SK-N-SH (cell line): ENCODE data around the gene SLBP. TPM values are rescaled to one million over a fixed set of nuclear protein-coding genes. Genes with fewer than 3 reads are reported as not detected.
A peak's percentile ranks its signal among the peaks of the same experiment; 100 is the strongest.

Experiments used
- CTCF ChIA-PET: fragments of 300-600, 350-600 bp; formaldehyde crosslinking; extraction: SDS; loops from one replicate; lab custom pipeline; 2021; lab: Yijun Ruan, JAX
- POLR2A ChIA-PET: fragments of 350-600 bp; sonication (Branson Sonifier 250); formaldehyde crosslinking; extraction: SDS; loops from one replicate; lab custom pipeline; 2020; ENCODE audit warnings: antibody characterized with exemption, inconsistent platforms; lab: Yijun Ruan, JAX
- DNase-seq: peaks from one replicate; pipeline ENCODE4 v3.0.0; 2012
- H2AFZ ChIP-seq: fragments of 200-600 bp; sonication (generic); 2 replicates; pipeline ENCODE4 v1.8.1; 2016; ENCODE audit warnings: antibody characterized with exemption, mild to moderate bottlenecking, low read depth
- H3F3A ChIP-seq: fragments of 200-600 bp; sonication (generic); replicated peaks from 2 replicates; pipeline ENCODE3; 2016; ENCODE audit warnings: antibody characterized with exemption, mild to moderate bottlenecking; ENCODE audit not compliant: insufficient read depth
- H3K27ac ChIP-seq, 2 experiments: fragments of 200-500 bp in 1 of 2; fragments of 200-600 bp in 1 of 2; sonication (Bioruptor generic) in 1 of 2; sonication (generic), shearing (Covaris generic) in 1 of 2; 2 replicates each; pipeline versions ENCODE4 v1.5.1 to v1.6.1; 2014 to 2016; ENCODE audit warnings: low read depth in 2 of 2, inconsistent platforms in 1 of 2, low read length in 1 of 2, mild to moderate bottlenecking in 1 of 2, mixed read lengths in 1 of 2
- H3K27me3 ChIP-seq: fragments of 200-600 bp; sonication (generic), shearing (Covaris generic); 2 replicates; pipeline ENCODE4 v1.6.1; 2016; ENCODE audit warnings: mixed run types; ENCODE audit not compliant: insufficient read depth
- H3K36me3 ChIP-seq, 2 experiments: fragments of 200-500 bp in 1 of 2; fragments of 200-600 bp in 1 of 2; sonication (Bioruptor generic) in 1 of 2; sonication (generic) in 1 of 2; replicated peaks in 1 of 2; 2 replicates each; pipeline versions ENCODE3 to v1.5.1; 2014 to 2016; ENCODE audit warnings: low read length in 1 of 2, mild to moderate bottlenecking in 1 of 2; ENCODE audit not compliant: insufficient read depth in 2 of 2, control insufficient read depth in 1 of 2
- H3K4me1 ChIP-seq, 2 experiments: fragments of 200-500 bp in 1 of 2; fragments of 200-600 bp in 1 of 2; sonication (Bioruptor generic) in 1 of 2; sonication (generic), shearing (Covaris generic) in 1 of 2; 2 replicates each; pipeline versions ENCODE4 v1.5.1 to v1.6.1; 2014 to 2016; ENCODE audit warnings: low read depth in 1 of 2, low read length in 1 of 2, mixed run types in 1 of 2; ENCODE audit not compliant: insufficient read depth in 2 of 2, control insufficient read depth in 1 of 2
- H3K4me2 ChIP-seq: fragments of 200-600 bp; sonication (generic), shearing (Covaris generic); 2 replicates; pipeline ENCODE4 v1.6.1; 2017; ENCODE audit warnings: mixed run types
- H3K4me3 ChIP-seq, 2 experiments: fragments of 200-500 bp in 1 of 2; fragments of 200-600 bp in 1 of 2; sonication (Bioruptor generic) in 1 of 2; sonication (generic), shearing (Covaris generic) in 1 of 2; 2 replicates each; pipeline versions ENCODE4 v1.5.1 to v1.8.1; 2014 to 2016; ENCODE audit warnings: low read depth in 2 of 2, inconsistent platforms in 1 of 2, low read length in 1 of 2, mild to moderate bottlenecking in 1 of 2, mixed read lengths in 1 of 2, moderate library complexity in 1 of 2
- H3K79me2 ChIP-seq: fragments of 200-600 bp; sonication (generic); 2 replicates; pipeline ENCODE4 v1.8.1; 2017; ENCODE audit warnings: mild to moderate bottlenecking; ENCODE audit not compliant: insufficient read depth
- H3K9ac ChIP-seq: fragments of 200-600 bp; sonication (generic); 2 replicates; pipeline ENCODE4 v1.6.1; 2017; ENCODE audit warnings: mixed run types
- H3K9me2 ChIP-seq: fragments of 200-600 bp; sonication (generic); 2 replicates; pipeline ENCODE4 v1.6.1; 2017; ENCODE audit warnings: mixed run types
- H3K9me3 ChIP-seq: fragments of 200-600 bp; sonication (generic); 2 replicates; pipeline ENCODE4 v1.6.1; 2017; ENCODE audit warnings: mixed run types, mild to moderate bottlenecking, moderate library complexity
- H4K20me1 ChIP-seq: fragments of 200-600 bp; sonication (generic); 2 replicates; pipeline ENCODE4 v1.6.1; 2017; ENCODE audit warnings: mild to moderate bottlenecking, mixed run types; ENCODE audit not compliant: insufficient read depth
- CHD2 ChIP-seq: fragments of 150-350 bp; IDR thresholded peaks from 2 replicates; pipeline ENCODE4 v1.6.1; 2018; ENCODE audit warnings: low read length; ENCODE audit not compliant: partially characterized antibody
- CTCF ChIP-seq: fragments of 200-600 bp; sonication (generic); IDR thresholded peaks from 2 replicates; pipeline ENCODE4 v1.6.1; 2017; ENCODE audit warnings: antibody characterized with exemption, mild to moderate bottlenecking, moderate library complexity
- ELF1 ChIP-seq: IDR thresholded peaks from 2 replicates; pipeline ENCODE4 v1.4.0; 2012
- FOSL2 ChIP-seq: IDR thresholded peaks from 2 replicates; pipeline ENCODE4 v1.4.0; 2012; ENCODE audit warnings: low read depth, mild to moderate bottlenecking, moderate library complexity, borderline replicate concordance
- FOXM1 ChIP-seq: IDR thresholded peaks from 2 replicates; pipeline ENCODE4 v1.4.0; 2012; ENCODE audit warnings: low read depth, mild to moderate bottlenecking
- GATA2 ChIP-seq: sonication (generic); formaldehyde crosslinking; IDR thresholded peaks from 2 replicates; pipeline ENCODE4 v1.5.0; 2020; ENCODE audit warnings: mild to moderate bottlenecking, missing genetic modification reagents
- JUND ChIP-seq: IDR thresholded peaks from 2 replicates; pipeline ENCODE4 v1.4.0; 2012
- MEF2A ChIP-seq: IDR thresholded peaks from 2 replicates; pipeline ENCODE4 v1.4.0; 2012; ENCODE audit warnings: low read depth, borderline replicate concordance
- MXI1 ChIP-seq: IDR thresholded peaks from 2 replicates; pipeline ENCODE4 v1.6.1; 2012; ENCODE audit warnings: mild to moderate bottlenecking, low read depth, low read length, improper control_type of control experiment
- NRF1 ChIP-seq: IDR thresholded peaks from 2 replicates; pipeline ENCODE4 v1.6.1; 2012; ENCODE audit warnings: low read depth, mild to moderate bottlenecking, low read length
- RAD21 ChIP-seq: IDR thresholded peaks from 2 replicates; pipeline ENCODE4 v1.6.1; 2012; ENCODE audit warnings: mild to moderate bottlenecking, low read length
- REST ChIP-seq: IDR thresholded peaks from 2 replicates; pipeline ENCODE4 v1.6.1; 2012; ENCODE audit warnings: mild to moderate bottlenecking, low read depth, low read length, moderate library complexity
- SMC3 ChIP-seq: IDR thresholded peaks from 2 replicates; pipeline ENCODE4 v1.6.1; 2012; ENCODE audit warnings: low read depth, low read length, improper control_type of control experiment
- TAF1 ChIP-seq: IDR thresholded peaks from 2 replicates; pipeline ENCODE4 v1.6.1; 2012; ENCODE audit warnings: low read depth, mild to moderate bottlenecking, low read length, moderate library complexity, borderline replicate concordance
- USF2 ChIP-seq: fragments of 150-350 bp; IDR thresholded peaks from 2 replicates; pipeline ENCODE4 v1.6.1; 2017; ENCODE audit warnings: antibody characterized with exemption, low read length, low read depth, borderline replicate concordance
- WGBS: methylation state at CpG from one replicate; pipeline ENCODE4 v1.1.6; 2017; ENCODE audit warnings: low lambda C conversion rate; 5-methylcytosine and 5-hydroxymethylcytosine counted together
- polyA plus RNA-seq, 3 experiments: library from polyadenylated mRNA; depleted of rRNA; stranded (reverse); fragments of >200 nt; gene quantifications; 2 replicates each; pipeline ENCODE4 v1.2.3, GENCODE V29; 2012

The SLBP gene
- polyA plus RNA-seq, 1 of the 3 experiments (the other 2 are of a cell fraction): 51.5 TPM

- Histone ChIP-seq H3K4me1 (no peaks in the 10 kb centered on the region), H3K27me3 (no peaks in the 10 kb centered on the region), H3F3A (peaks cover 23% of the 10 kb centered on the region), H3K4me3 (no peak overlapping the region), H3K4me2 (no peak overlapping the region), H3K27ac (no peak overlapping the region), H3K9me2 (no peaks in the 10 kb centered on the region), H3K36me3 (peaks cover 49 to 74% of the 10 kb centered on the region in 2 experiments), H3K79me2 (peaks cover 35% of the 10 kb centered on the region), H2AFZ (no peak overlapping the region), H3K9ac (no peak overlapping the region), H3K9me3 (no peaks in the 10 kb centered on the region), H4K20me1 (peaks cover 15% of the 10 kb centered on the region; the same call in 1 of the 2 replicates)
- ChIA-PET POLR2A (no interaction called here), CTCF (interaction anchor here (10.2 kb wide), 1 partner anchor 28 kb away, joined by 232 read pairs; the partner anchor contains the start of genes TACC3 and TMEM129)
- 96% methylated on average over 5 of the region's 5 CpGs for WGBS
- no peak for DNase-seq
- TF ChIP-seq SMC3 (no peak), TAF1 (no peak), JUND (no peak), REST (no peak), CHD2 (no peak), ELF1 (no peak), RAD21 (no peak), NRF1 (no peak), FOXM1 (no peak), MEF2A (no peak), MXI1 (no peak), GATA2 (CRISPR knock-in tag) (no peak), FOSL2 (no peak)
Observed at GRCh38 chr4:1695913-1696312, 16.2 kb downstream of the SLBP start.

GRCh38 chr4:1693131-1693896, 18.8 kb downstream of the SLBP start:
- Histone ChIP-seq H3K27ac (no peak overlapping the region), H3F3A (peaks cover 20% of the 10 kb centered on the region), H3K9me2 (no peaks in the 10 kb centered on the region), H3K4me2 (no peak overlapping the region), H3K4me3 (no peak overlapping the region; a peak in 1 of 4 replicates), H4K20me1 (0 out of 2 replicates have a peak, but pooled peaks cover 11% of the 10 kb centered on the region), H3K9ac (no peak overlapping the region), H3K27me3 (no peaks in the 10 kb centered on the region), H3K4me1 (no peaks in the 10 kb centered on the region), H3K9me3 (no peaks in the 10 kb centered on the region), H3K79me2 (peaks cover 20% of the 10 kb centered on the region), H3K36me3 (peaks cover 44 to 60% of the 10 kb centered on the region in 2 experiments), H2AFZ (no peak overlapping the region)
- POLR2A ChIA-PET: interaction anchor here (0.6 to 1.2 kb wide), 6 partner anchors 12 to 37 kb away, joined by 3 to 8 read pairs (median 6); partner anchors contain the start of genes SLBP, TACC3 and TMEM129
- DNase-seq: peak; percentile 78
- WGBS: 60% methylated on average over 7 of the region's 7 CpGs
- CTCF ChIA-PET: interaction anchor here (0.6 to 10.2 kb wide), 27 partner anchors 11 to 337 kb away, joined by 3 to 232 read pairs (median 4); partner anchors contain the start of genes FAM53A, SLBP, TACC3 and TMEM129
- TF ChIP-seq RAD21 (peak; percentile 75), NRF1 (no peak), SMC3 (peak; percentile 80), TAF1 (no peak), CTCF (peak; percentile 93), USF2 (no peak), JUND (no peak), REST (no peak)
